Stimulated activated naive CD4-positive, alpha-beta T cell treated with Interleukin-2 at 50 U/mL for 16 hours (primary cell): ENCODE results near the gene SLC41A3.
"Not testable (repeated sequence)": the region's sequence is repeated elsewhere in the genome, so short reads cannot be mapped to it uniquely, and the experiment has no call there.

Experiments
- DNase-seq: peaks from one replicate; lab custom pipeline; 2025; lab: John Stamatoyannopoulos, UW

The SLC41A3 gene

GRCh38 chr3:126053949-126054569, 29.9 kb downstream of the SLC41A3 start:
- DNase-seq = no peak

DNA sequence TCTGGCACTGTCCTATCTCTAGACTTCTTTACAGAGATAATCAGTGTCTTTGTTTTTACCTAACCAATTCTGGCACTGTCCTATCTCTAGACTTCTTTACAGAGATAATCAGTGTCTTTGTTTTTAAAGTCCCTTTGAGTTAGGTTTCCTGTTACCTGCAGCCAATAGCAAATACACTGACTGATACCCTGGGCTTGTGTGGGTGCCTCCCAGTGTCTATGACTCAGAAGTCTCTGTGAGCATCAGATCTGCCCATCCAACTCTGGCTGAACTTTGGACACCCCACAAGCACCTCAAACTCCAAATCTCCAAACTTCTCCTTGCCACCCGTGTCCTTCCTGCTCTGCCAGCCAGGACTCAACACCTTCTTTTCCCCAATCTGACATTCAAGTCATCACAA, 30.4 kb downstream of the SLC41A3 start:
- no peak for DNase-seq

GRCh38 chr3:126052196-126053058, 31.5 kb downstream of the SLC41A3 start:
- no peak for DNase-seq

DNA sequence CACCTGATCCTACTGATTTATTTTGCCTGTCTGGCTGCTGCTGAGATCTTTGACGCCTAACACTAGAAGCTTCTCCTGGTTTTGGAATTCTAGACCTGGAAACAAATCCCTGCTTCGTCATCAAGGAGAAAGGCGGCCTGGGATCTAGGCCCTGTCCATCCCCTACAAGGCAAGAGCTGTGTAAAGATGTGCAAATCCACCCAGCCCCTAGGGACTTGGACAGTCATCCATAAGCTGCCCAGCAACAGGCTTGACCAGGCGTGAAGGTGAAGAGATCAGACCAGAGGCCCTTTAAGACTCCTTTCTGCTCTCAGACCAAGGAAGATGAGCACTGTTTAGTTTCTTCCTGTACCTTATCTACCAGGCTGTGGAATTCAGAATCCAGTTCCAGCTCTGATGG, 32.2 kb downstream of the SLC41A3 start:
- no peak for DNase-seq

GRCh38 chr3:126051234-126051633, 32.7 kb downstream of the SLC41A3 start:
- DNase-seq = no peak

DNA sequence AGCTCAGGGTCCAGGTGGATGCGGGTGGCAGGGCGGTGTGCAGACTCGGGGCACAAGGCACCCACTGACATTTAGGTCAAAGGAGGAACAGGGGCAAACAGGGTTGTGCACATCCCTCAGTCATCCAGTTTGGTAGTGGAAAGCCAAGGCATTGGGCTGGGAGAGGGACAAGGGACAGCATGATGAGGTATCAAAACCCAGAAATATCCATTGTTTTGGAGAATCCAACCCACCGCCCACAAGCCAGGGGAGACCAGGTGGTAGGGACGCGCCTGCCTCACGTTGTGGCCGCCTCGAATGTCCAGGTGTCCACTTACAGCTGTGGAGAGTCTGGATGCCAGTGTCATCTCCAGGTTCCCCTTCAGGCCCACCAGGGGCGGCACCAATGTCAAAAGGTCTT, 33.3 kb downstream of the SLC41A3 start:
- no peak for DNase-seq

- DNase-seq = no peak
Observed at GRCh38 chr3:126050050-126050392, 33.9 kb downstream of the SLC41A3 start.

- DNase-seq = no peak
Observed at GRCh38 chr3:126049289-126050049, 34.5 kb downstream of the SLC41A3 start.

DNA sequence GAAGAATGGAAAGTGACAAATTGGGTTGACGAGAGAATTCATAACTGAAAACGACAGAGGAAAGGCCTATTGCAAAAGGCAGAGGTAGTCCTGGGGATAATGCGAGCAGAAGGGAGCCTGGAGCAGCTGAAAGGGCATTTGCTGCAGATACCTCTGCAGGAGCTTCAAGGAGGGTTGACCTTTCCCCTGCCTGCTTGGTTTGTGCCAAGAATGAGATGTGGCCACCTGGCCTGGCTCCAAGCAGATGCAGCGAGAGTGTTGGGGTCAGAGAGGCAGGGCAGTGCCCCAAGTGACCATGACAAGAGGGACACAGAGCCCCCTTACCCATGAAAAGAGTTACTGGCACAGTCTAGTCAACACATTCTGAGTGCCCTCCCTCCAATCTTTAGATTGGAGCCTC, 43.5 kb downstream of the SLC41A3 start:
- no peak for DNase-seq

- no peak for DNase-seq
Observed at GRCh38 chr3:126039870-126040269, 44.1 kb downstream of the SLC41A3 start.

DNA sequence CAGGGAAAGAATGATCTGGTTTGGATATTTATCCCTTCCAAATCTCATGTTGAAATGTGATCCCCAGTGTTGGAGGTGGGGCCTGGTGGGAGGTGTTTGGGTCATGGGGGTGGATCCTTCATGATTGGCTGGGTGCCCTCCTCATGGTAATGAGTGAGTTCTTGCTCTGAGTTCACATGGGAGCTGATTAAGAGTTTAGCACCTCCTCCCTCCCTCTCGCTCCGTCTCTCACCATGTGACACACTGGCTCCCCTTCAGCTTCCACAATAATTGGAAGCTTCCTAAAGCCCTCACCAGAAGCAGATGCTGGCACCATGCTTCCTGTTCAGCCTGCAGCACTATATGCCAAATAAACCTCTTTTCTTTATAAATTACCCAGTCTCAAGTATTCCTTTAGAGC, 45.1 kb downstream of the SLC41A3 start:
- not testable (repeated sequence) for DNase-seq

DNA sequence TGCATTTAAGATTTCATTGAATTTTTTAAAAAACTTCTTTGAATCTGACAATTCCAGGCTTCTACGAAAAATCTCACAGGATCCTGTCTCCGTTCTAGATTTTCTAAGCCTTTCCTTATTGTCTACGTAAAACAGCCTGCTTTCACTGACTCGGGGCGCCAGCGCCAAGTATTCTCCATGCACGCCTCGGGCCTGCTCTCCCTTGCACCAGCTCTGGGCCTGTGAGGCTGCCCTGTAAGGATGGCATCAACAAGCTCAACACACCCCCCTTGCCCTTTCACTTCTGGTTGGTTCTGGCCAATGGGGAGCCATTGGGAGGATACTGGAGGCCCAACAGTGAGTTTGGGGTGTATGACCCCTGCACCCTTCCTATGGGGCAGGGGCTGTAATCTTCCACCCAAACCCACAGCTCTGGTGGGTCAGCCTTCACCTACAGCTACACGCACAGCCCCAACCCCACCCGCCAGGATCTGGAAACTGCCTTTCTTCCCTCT, 47.8 kb downstream of the SLC41A3 start:
- no peak for DNase-seq

DNA sequence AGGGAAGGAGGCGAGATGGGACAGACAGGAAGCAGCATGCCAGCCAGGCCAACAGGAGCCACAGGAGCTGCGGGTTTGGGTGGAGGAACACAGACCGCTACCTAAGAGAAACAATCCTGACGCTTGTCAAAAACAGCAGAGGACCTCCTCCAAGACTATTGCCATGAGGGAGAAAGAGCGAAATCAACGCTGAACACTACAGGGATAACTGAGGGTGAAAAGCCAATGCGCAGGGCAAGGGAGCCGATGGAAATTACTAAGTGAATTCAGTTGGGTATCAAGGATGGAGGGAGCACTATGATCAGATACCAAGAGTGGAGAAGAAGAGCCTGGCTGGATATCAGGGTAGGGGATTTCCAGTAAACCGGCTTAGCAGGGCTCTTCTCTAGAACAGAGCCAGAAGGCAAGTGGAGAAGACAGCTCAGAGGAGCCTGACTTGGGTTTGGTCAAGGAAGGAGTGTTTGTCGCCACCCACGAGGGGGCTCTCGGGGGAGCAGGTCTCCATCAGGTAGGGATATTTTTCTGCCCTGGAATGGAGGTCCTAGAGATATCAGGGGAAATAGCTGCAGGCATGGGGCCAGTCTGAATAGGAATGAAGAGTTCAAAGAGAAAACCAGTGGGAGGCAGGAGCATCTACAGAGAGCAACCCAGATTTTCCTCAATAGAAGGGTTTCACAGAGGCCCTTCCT, 48.4 kb downstream of the SLC41A3 start:
- DNase-seq = no peak

DNA sequence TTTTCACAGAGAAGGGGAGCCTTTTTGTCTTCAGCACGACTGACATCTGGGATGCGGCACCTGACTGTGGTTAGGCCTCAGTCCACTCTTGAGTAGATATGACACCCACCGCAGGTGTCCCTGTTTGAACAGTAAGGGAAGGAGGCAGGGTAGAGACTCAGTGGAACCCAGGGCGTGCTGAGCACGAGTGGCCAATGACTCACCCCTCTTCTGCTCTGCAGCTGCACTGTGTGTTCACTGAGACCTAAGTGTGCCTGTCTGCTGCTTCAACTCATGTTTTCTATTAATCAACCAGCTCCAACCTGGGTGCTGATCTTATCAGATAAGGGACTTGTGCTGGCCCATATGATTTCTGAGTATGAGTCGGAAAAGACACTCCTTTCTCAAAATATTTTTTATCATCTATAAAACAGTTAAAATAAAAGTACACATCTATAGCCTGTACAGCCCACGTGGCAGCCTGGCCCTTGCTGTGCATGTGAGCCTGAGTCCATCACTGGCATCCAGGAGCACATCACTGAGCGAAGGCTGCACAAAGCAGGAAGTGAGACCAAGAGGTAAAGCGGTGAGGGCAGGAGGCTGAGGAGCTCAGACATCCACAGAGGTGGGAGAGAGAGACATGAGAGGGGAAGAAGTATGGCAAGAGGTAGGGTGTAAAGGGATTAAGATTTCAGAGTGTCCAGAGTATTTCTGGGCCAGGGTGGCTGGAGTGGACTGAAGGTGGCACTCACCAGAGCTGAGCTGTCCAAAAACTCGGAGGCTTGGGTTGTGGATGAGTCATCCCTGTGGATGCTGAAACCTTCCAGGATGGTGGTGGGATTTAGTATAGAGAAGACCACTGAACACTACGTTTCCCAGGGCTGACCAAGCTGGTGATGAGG, 49.2 kb downstream of the SLC41A3 start:
- no peak for DNase-seq

GRCh38 chr3:126033765-126034164, 50.2 kb downstream of the SLC41A3 start:
- DNase-seq = no peak

DNA sequence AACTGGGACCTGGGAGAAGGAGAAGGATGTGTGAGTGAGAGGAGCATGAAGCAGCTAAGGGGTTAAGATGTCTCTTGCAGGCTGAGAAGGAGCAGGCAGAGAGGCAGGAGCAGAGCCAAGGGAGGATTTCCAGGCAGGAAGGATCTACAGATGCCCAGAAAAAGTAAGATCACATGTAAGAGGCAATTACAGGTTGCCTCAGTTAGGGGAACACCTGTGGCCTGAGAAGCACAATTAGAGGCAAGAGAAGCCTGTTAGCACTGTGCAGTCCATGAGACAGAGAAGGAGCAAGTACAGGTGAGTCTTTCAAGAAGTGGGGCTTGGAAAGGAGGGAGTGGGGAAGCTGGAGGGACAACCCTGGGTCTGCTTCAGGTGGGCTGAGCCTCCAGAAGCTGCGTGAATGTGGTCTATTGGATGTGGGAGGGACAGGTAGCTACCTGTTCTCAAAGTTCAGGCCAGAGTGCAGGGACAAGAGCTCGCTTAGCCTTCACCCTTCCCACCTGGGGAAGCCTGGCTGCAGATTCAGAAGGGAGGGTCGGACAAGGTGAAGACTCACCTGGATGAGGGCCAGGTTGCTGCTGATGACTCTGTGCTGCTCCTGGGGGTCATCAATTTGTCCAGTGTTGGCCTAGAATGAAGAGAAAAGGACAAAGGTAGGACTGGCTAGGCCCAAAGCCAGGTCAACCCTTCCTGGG, 50.7 kb downstream of the SLC41A3 start:
- DNase-seq = no peak

DNA sequence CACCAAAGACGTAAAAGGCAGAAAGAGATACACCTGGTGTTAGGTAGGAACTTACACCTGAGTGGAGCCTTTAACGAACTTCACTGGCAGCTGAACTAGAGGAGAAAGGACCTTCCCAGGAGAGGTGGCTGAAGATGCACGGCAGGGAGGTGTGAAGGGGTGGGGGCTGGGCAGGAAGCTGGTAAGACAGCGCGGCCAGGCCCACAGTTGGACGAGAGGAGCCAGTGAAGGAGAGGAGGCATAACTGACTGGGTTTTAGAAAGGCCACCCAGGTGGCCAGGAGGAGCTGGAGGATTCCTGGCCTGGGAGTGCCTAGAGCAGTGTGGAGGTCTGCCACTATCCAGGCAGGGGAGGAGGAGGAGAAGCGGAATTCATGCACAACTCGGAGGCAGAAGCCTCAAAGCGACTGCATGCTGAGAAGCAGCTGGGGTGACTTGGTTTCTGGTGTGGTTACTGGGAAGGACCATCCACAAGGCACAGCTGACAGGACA, 51.9 kb downstream of the SLC41A3 start:
- DNase-seq = no peak

- no peak for DNase-seq
Observed at GRCh38 chr3:126030455-126030854, 53.5 kb downstream of the SLC41A3 start.

GRCh38 chr3:126029241-126029640, 54.7 kb downstream of the SLC41A3 start:
- DNase-seq = no peak

DNA sequence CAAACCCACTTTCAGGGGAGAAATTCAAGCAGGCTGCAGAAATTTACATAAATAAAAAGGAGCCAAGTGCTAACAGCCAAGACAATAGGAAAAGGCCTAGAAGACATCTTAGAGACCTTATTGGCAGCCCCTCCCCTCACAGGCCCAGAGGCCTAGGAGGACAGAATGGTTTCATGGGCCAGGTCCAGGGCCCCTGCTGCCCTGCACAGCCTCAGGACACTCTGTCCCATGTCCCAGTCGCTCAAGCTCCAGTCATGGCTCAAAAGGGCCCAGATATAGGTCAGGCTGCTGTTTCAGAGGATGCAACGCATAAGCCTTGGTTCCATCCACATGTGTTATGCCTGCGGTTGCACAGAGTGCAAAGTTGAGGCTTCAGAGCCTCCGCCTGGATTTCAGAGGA, 55.8 kb downstream of the SLC41A3 start:
- DNase-seq = no peak
